ENCODE results near the gene SELENBP1.

GRCh38 chr1:151344291-151344690 is 28.2 kb downstream of the SELENBP1 start:
- no peak for TF ChIP-seq POLR2A (IDR thresholded peaks at IDR 0.05)
- no peak for TF ChIP-seq CTCF (IDR thresholded peaks at IDR 0.05)
